GM18907 (cell line): ENCODE results near the gene BCO2.

ENCODE experiments used
- ATAC-seq: cut with Tn5 transposase; IDR thresholded peaks from one replicate; pipeline ENCODE4 v1.9.1; 2021; ENCODE audit warnings: mild to moderate bottlenecking, moderate library complexity; ENCODE audit not compliant: unreplicated experiment

Gene BCO2

GRCh38 chr11:112213753-112214152, 38.4 kb downstream of the BCO2 start:
- ATAC-seq: no peak

- ATAC-seq: no peak
These were observed 40.3 kb downstream of the BCO2 start for GRCh38 chr11:112215621-112216020.

GRCh38 chr11:112216561-112217105, 41.3 kb downstream of the BCO2 start:
- no peak for ATAC-seq

- ATAC-seq: peak; percentile 91
These were observed 44.3 kb downstream of the BCO2 start for GRCh38 chr11:112219476-112220232.

- no peak for ATAC-seq
These were observed 46.0 kb downstream of the BCO2 start for GRCh38 chr11:112221274-112221835.

GRCh38 chr11:112222303-112222702, 47.0 kb downstream of the BCO2 start:
- no peak for ATAC-seq

- ATAC-seq: no peak
These were observed 47.8 kb downstream of the BCO2 start for GRCh38 chr11:112223121-112223520.

GRCh38 chr11:112223754-112224532, 48.6 kb downstream of the BCO2 start:
- no peak for ATAC-seq

GRCh38 chr11:112225753-112226061, 50.4 kb downstream of the BCO2 start:
- no peak for ATAC-seq

- peak; percentile 97 for ATAC-seq
These were observed 50.9 kb downstream of the BCO2 start, which contains the start of gene PTS for GRCh38 chr11:112226062-112226830. Gene PTS, plus strand, starts transcription at chr11:112226428. Its CDS starts 16 bp downstream, at chr11:112226444.

GRCh38 chr11:112226831-112227401, 51.6 kb downstream of the BCO2 start:
- ATAC-seq: peak; percentile 57

GRCh38 chr11:112227471-112227870, 52.2 kb downstream of the BCO2 start:
- ATAC-seq: no peak

- no peak for ATAC-seq
These were observed 53.4 kb downstream of the BCO2 start for GRCh38 chr11:112228706-112229105.

GRCh38 chr11:112229159-112229558, 53.8 kb downstream of the BCO2 start:
- ATAC-seq: no peak

- ATAC-seq: no peak
These were observed 54.6 kb downstream of the BCO2 start for GRCh38 chr11:112229746-112230433.

- no peak for ATAC-seq
These were observed 56.6 kb downstream of the BCO2 start for GRCh38 chr11:112231952-112232351.

- no peak for ATAC-seq
These were observed 60.6 kb downstream of the BCO2 start for GRCh38 chr11:112235750-112236390.

- ATAC-seq: no peak
These were observed 62.1 kb downstream of the BCO2 start for GRCh38 chr11:112237451-112237850.

- ATAC-seq: no peak
These were observed 62.7 kb downstream of the BCO2 start for GRCh38 chr11:112238041-112238440.
